ENCODE measurements around the gene PPRC1. TPM values are rescaled to one million over a fixed set of nuclear protein-coding genes. Genes with fewer than 3 reads are reported as not detected.

PPRC1 gene
- total RNA-seq, 4 donors from 2014 or later, result 11.7 to 27.5 (median 16.6) TPM

- H3K4me1 ChIP-seq, result peaks cover 0 to 14% of the 10 kb centered on the region in 2 donors
- peaks cover 48 to 49% of the 10 kb centered on the region in 2 donors for H3K36me3 ChIP-seq
- H3K27me3 ChIP-seq, result no peaks in the 10 kb centered on the region
- no peak overlapping the region for H3K27ac ChIP-seq
- 94 to 97% methylated on average over 3 to 4 of the region's 4 CpGs for WGBS, 2 donors
- H3K9me3 ChIP-seq, result no peaks in the 10 kb centered on the region
- H3K4me3 ChIP-seq (replicated peaks in 1 of 3), result no peak overlapping the region
- intact Hi-C loops (cut with DNase I), result no loop called here
- no peak for DNase-seq
- no peak for TF ChIP-seq POLR2A (IDR thresholded peaks at IDR 0.05)
- TF ChIP-seq, protein P1, sequence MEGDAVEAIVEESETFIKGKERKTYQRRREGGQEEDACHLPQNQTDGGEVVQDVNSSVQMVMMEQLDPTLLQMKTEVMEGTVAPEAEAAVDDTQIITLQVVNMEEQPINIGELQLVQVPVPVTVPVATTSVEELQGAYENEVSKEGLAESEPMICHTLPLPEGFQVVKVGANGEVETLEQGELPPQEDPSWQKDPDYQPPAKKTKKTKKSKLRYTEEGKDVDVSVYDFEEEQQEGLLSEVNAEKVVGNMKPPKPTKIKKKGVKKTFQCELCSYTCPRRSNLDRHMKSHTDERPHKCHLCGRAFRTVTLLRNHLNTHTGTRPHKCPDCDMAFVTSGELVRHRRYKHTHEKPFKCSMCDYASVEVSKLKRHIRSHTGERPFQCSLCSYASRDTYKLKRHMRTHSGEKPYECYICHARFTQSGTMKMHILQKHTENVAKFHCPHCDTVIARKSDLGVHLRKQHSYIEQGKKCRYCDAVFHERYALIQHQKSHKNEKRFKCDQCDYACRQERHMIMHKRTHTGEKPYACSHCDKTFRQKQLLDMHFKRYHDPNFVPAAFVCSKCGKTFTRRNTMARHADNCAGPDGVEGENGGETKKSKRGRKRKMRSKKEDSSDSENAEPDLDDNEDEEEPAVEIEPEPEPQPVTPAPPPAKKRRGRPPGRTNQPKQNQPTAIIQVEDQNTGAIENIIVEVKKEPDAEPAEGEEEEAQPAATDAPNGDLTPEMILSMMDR (IDR thresholded peaks at IDR 0.05), result no peak
These were observed 7.4 kb downstream of the PPRC1 start for GRCh38 chr10:102140218-102140617.

DNA sequence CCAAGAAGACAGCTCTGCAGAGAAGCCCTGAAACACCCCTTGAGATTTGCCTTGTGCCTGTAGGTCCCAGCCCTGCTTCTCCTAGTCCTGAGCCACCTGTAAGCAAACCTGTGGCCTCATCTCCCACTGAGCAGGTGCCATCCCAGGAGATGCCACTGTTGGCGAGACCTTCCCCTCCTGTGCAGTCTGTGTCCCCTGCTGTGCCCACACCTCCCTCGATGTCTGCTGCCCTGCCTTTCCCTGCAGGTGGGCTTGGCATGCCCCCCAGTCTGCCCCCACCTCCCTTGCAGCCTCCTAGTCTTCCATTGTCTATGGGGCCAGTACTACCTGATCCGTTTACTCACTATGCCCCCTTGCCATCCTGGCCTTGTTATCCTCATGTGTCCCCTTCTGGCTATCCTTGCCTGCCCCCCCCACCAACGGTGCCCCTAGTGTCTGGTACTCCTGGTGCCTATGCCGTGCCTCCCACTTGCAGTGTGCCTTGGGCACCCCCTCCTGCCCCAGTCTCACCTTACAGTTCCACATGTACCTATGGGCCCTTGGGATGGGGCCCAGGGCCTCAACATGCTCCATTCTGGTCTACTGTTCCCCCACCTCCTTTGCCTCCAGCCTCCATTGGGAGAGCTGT, 8.2 kb downstream of the PPRC1 start:
- WGBS, 2 donors, result 88 to 95% methylated on average over 5 of the region's 5 CpGs
- Histone ChIP-seq H3K4me3 (replicated peaks in 1 of 3) (no peak overlapping the region), H3K4me1 (peaks cover 0 to 14% of the 10 kb centered on the region in 2 donors), H3K27ac (no peak overlapping the region), H3K27me3 (no peaks in the 10 kb centered on the region), H3K36me3 (peaks cover 48 to 49% of the 10 kb centered on the region in 2 donors), H3K9me3 (no peaks in the 10 kb centered on the region)
- no peak for DNase-seq
- no peak for TF ChIP-seq POLR2A (IDR thresholded peaks at IDR 0.05)
- TF ChIP-seq, protein P1 (IDR thresholded peaks at IDR 0.05), result no peak
- intact Hi-C loops (cut with DNase I), result no loop called here

DNA sequence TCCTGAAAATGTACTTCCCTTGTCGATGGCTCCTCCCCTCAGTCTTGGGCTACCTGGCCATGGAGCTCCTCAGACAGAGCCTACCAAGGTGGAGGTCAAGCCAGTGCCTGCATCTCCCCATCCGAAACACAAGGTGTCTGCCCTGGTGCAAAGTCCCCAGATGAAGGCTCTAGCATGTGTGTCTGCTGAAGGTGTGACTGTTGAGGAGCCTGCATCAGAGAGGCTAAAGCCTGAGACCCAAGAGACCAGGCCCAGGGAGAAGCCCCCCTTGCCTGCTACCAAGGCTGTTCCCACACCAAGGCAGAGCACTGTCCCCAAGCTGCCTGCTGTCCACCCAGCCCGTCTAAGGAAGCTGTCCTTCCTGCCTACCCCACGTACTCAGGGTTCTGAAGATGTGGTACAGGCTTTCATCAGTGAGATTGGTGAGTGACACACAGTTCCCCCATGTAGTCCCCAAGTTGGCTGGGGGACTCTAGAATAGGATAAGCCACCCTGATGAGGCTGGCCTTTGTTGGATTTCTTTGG, 8.8 kb downstream of the PPRC1 start:
- no peaks in the 10 kb centered on the region for H3K9me3 ChIP-seq
- peaks cover 49% of the 10 kb centered on the region in 2 donors for H3K36me3 ChIP-seq
- H3K27me3 ChIP-seq, result no peaks in the 10 kb centered on the region
- H3K27ac ChIP-seq, result no peak overlapping the region
- TF ChIP-seq, protein P1 (IDR thresholded peaks at IDR 0.05), result no peak
- TF ChIP-seq POLR2A (IDR thresholded peaks at IDR 0.05), result no peak
- no peak for DNase-seq
- H3K4me3 ChIP-seq (replicated peaks in 1 of 3), result no peak overlapping the region
- H3K4me1 ChIP-seq, result peaks cover 0 to 8% of the 10 kb centered on the region in 2 donors
- intact Hi-C loops (cut with DNase I), result no loop called here
- WGBS, 2 donors, result 92 to 96% methylated on average over 3 to 4 of the region's 4 CpGs

DNA sequence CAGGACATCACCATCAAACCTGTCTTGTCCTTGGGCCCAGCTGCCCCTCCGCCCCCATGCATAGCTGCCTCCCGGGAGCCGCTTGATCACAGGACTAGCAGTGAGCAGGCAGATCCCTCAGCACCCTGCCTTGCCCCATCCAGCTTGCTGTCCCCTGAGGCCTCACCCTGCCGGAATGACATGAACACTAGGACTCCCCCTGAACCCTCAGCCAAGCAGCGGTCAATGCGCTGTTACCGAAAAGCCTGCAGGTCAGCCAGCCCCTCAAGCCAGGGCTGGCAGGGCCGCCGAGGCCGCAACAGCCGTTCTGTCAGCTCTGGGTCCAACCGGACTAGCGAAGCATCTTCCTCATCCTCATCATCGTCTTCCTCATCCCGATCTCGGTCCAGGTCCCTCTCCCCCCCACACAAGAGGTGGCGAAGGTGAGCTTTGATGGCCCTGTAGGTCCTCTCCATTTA, 14.2 kb downstream of the PPRC1 start:
- Histone ChIP-seq H3K27me3 (no peaks in the 10 kb centered on the region), H3K27ac (no peak overlapping the region), H3K4me1 (peaks cover 0 to 7% of the 10 kb centered on the region in 2 donors), H3K36me3 (peaks cover 35 to 36% of the 10 kb centered on the region in 2 donors), H3K9me3 (no peaks in the 10 kb centered on the region), H3K4me3 (replicated peaks in 1 of 3) (no peak overlapping the region)
- no peak for DNase-seq
- intact Hi-C loops (cut with DNase I), result no loop called here
- 95 to 97% methylated on average over 16 to 17 of the region's 17 CpGs for WGBS, 2 donors
- TF ChIP-seq, protein P1 (IDR thresholded peaks at IDR 0.05), result no peak

DNA sequence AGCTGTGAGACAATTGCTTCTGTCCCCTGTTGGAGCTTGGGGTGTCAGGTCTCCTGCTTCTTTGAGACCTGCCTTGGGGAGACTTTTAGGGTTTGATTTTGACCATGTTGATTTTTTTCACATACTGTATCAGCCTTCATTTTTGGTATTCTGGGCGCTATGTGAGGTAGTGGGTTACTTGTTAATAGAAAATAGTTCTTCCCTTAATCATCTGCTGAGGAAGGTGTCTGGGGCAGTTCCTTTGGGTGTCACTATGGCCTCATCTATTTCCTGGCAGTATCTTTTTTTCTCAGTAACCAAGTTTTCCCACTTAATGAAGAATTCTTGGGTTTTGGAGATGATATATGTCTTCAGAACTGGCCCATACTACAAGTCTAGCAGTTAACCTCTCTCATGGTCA, 14.7 kb downstream of the PPRC1 start:
- WGBS, 2 donors, result 90 to 100% methylated on average over 1 of the region's 1 CpG
- TF ChIP-seq POLR2A (IDR thresholded peaks at IDR 0.05), result no peak
- TF ChIP-seq, protein P1 (IDR thresholded peaks at IDR 0.05), result no peak
- peaks cover under 1 to 7% of the 10 kb centered on the region in 2 donors for H3K4me1 ChIP-seq
- H3K9me3 ChIP-seq, result no peaks in the 10 kb centered on the region
- intact Hi-C loops (cut with DNase I), result no loop called here
- no peaks in the 10 kb centered on the region for H3K27me3 ChIP-seq
- no peak overlapping the region for H3K27ac ChIP-seq
- no peak for DNase-seq
- H3K4me3 ChIP-seq (replicated peaks in 1 of 3), result no peak overlapping the region
- peaks cover 35% of the 10 kb centered on the region in 2 donors for H3K36me3 ChIP-seq
